Stimulated activated CD4-positive, alpha-beta T cell treated with anti-CD3 and anti-CD28 coated beads, Interleukin-4, amount 100 ng/mL, for 48 hours (primary cell): ENCODE data around the gene SLA2.
"Not testable (repeated sequence)": the region's sequence is repeated elsewhere in the genome, so short reads cannot be mapped to it uniquely, and the experiment has no call there.

Experiments
- DNase-seq, 2 donors: peaks; one replicate each; pipeline ENCODE4 v3.0.0-alpha.2; 2020; ENCODE audit warnings: low read depth in 2 of 2

Gene SLA2

GRCh38 chr20:36574366-36575135, 71.4 kb downstream of the SLA2 start:
- no peak for DNase-seq

- DNase-seq = no peak
Measured at GRCh38 chr20:36573798-36574365, 72.1 kb downstream of the SLA2 start.

GRCh38 chr20:36573103-36573797, 72.7 kb downstream of the SLA2 start, which contains the start of gene TGIF2:
Gene TGIF2 (plus strand): TSS chr20:36573597. CDS start chr20:36578775, 5,178 bp downstream.
- peak; percentile 80 to 83 for DNase-seq

- peak; percentile 59 to 66 for DNase-seq
Measured at GRCh38 chr20:36572701-36573102, 73.3 kb downstream of the SLA2 start.

- no peak for DNase-seq
Measured at GRCh38 chr20:36571564-36572504, 74.2 kb downstream of the SLA2 start.

GRCh38 chr20:36569847-36570429, 76.1 kb downstream of the SLA2 start:
- DNase-seq = no peak

GRCh38 chr20:36565520-36565919, 80.5 kb downstream of the SLA2 start:
- no peak for DNase-seq

- not testable (repeated sequence) for DNase-seq
Measured at GRCh38 chr20:36564726-36565121, 81.3 kb downstream of the SLA2 start.

GRCh38 chr20:36564078-36564725, 81.8 kb downstream of the SLA2 start:
- not testable (repeated sequence) for DNase-seq

- DNase-seq = no peak
Measured at GRCh38 chr20:36563374-36563773, 82.6 kb downstream of the SLA2 start.

GRCh38 chr20:36562724-36563123, 83.3 kb downstream of the SLA2 start:
- DNase-seq = no peak
